Testis (tissue), 3 donors: ENCODE measurements around the gene CYBA. TPM values are rescaled to one million over a fixed set of nuclear protein-coding genes. Genes with fewer than 3 reads are reported as not detected.

Source experiments
- DNase-seq: peaks from one replicate; pipeline ENCODE4 v3.0.0-alpha.2; 2019
- H3K27ac ChIP-seq, 2 donors: fragments of 200-600 bp; sonication (generic); one replicate each; pipeline ENCODE4 v1.5.1; 2019
- H3K27me3 ChIP-seq: fragments of 200-600 bp; sonication (generic); one replicate; pipeline ENCODE4 v1.5.1; 2019
- H3K36me3 ChIP-seq: fragments of 200-600 bp; sonication (generic); one replicate; pipeline ENCODE4 v1.5.1; 2017; ENCODE audit warnings: low read depth; ENCODE audit errors: missing control alignments
- H3K4me1 ChIP-seq: fragments of 200-600 bp; sonication (generic); one replicate; pipeline ENCODE4 v1.5.1; 2019
- H3K4me3 ChIP-seq, 2 donors: fragments of 200-600 bp; sonication (generic); one replicate each; pipeline ENCODE4 v1.5.1; 2017 to 2019
- H3K9me3 ChIP-seq: fragments of 200-600 bp; sonication (generic); one replicate; pipeline ENCODE4 v1.5.1; 2017
- CTCF ChIP-seq, 3 experiments: fragments of 450-650 bp in 2 of 3; fragments of 200-600 bp in 1 of 3; sonication (generic) in 1 of 3; IDR thresholded peaks; one replicate each; pipeline ENCODE4 v1.5.1; 2016 to 2019; ENCODE audit warnings: antibody characterized with exemption in 3 of 3, mild to moderate bottlenecking in 2 of 3, moderate library complexity in 1 of 3
- POLR2A ChIP-seq: fragments of 450-650 bp; IDR thresholded peaks from one replicate; pipeline ENCODE4 v1.6.1; 2017; ENCODE audit warnings: antibody characterized with exemption, mild to moderate bottlenecking, moderate library complexity
- WGBS, 2 donors: methylation state at CpG; one replicate each; pipeline ENCODE4 v1.1.5; 2018; 5-methylcytosine and 5-hydroxymethylcytosine counted together
- intact Hi-C: fragments of 100-400 bp; cut with DNase I; formaldehyde crosslinking; loops from one replicate; pipeline ENCODE4 v1.15.1; 2023; ENCODE audit warnings: low total_unique reads
- polyA plus RNA-seq: library from polyadenylated mRNA; stranded (reverse); fragments of 350-450 nt; fragmentation: Illumina TruSeq; extraction: RNeasy Lipid Tissue Mini Kit (QIAGEN cat#74804); gene quantifications from one replicate; pipeline ENCODE4 v1.2.3, GENCODE V29; 2014; ENCODE audit warnings: low read depth, low replicate concordance; ENCODE audit not compliant: insufficient read depth
- total RNA-seq, 2 donors: library from RNA; depleted of rRNA; stranded (reverse); fragments of >200 nt; gene quantifications; one replicate each; pipeline ENCODE4 v1.2.3, GENCODE V29; 2016

The CYBA gene
- total and polyA plus RNA-seq, 3 donors from 2014 or later: 11.7 to 40.0 (median 34.9) TPM

GRCh38 chr16:88697831-88698615 lies 47.2 kb upstream of the CYBA start:
- H3K9me3 ChIP-seq: no peaks in the 10 kb centered on the region
- DNase-seq: no peak
- H3K36me3 ChIP-seq: no peaks in the 10 kb centered on the region
- no peak for TF ChIP-seq CTCF (IDR thresholded peaks at IDR 0.05)
- no peak for TF ChIP-seq POLR2A
- no peak overlapping the region for H3K27ac ChIP-seq
- WGBS, 2 donors: 88 to 89% methylated on average over 35 to 37 of the region's 37 CpGs
- no peak overlapping the region for H3K4me3 ChIP-seq
- H3K4me1 ChIP-seq: peaks cover 3% of the 10 kb centered on the region
- no peaks in the 10 kb centered on the region for H3K27me3 ChIP-seq
- intact Hi-C loops: no loop called here

- TF ChIP-seq POLR2A (no peak), CTCF (IDR thresholded peaks at IDR 0.05) (no peak)
- H3K4me1 ChIP-seq: peaks cover 3% of the 10 kb centered on the region
- H3K27me3 ChIP-seq: no peaks in the 10 kb centered on the region
- no peak for DNase-seq
- intact Hi-C loops: no loop called here
- H3K4me3 ChIP-seq: no peak overlapping the region
- 85 to 89% methylated on average over 18 to 47 of the region's 47 CpGs for WGBS, 2 donors
- H3K27ac ChIP-seq: no peak overlapping the region
- H3K36me3 ChIP-seq: no peaks in the 10 kb centered on the region
- no peaks in the 10 kb centered on the region for H3K9me3 ChIP-seq
These were observed 46.4 kb upstream of the CYBA start for GRCh38 chr16:88697116-88697830.

GRCh38 chr16:88696441-88696840 lies 45.6 kb upstream of the CYBA start:
- DNase-seq: no peak
- H3K36me3 ChIP-seq: no peaks in the 10 kb centered on the region
- H3K27me3 ChIP-seq: no peaks in the 10 kb centered on the region
- H3K4me3 ChIP-seq: no peak overlapping the region
- peaks cover 3% of the 10 kb centered on the region for H3K4me1 ChIP-seq
- intact Hi-C loops: no loop called here
- 86 to 88% methylated on average over 14 of the region's 14 CpGs for WGBS, 2 donors
- TF ChIP-seq POLR2A (no peak), CTCF (IDR thresholded peaks at IDR 0.05) (no peak)
- H3K9me3 ChIP-seq: no peaks in the 10 kb centered on the region
- no peak overlapping the region for H3K27ac ChIP-seq

GRCh38 chr16:88695753-88696152 lies 44.9 kb upstream of the CYBA start:
- TF ChIP-seq CTCF (IDR thresholded peaks at IDR 0.05) (no peak), POLR2A (no peak)
- no peaks in the 10 kb centered on the region for H3K36me3 ChIP-seq
- intact Hi-C loops: no loop called here

More at GRCh38 chr16:88695753-88696152, 44.9 kb upstream of the CYBA start:
- Histone ChIP-seq H3K27ac (no peak overlapping the region), H3K27me3 (no peaks in the 10 kb centered on the region), H3K9me3 (no peaks in the 10 kb centered on the region), H3K4me3 (no peak overlapping the region), H3K4me1 (no peaks in the 10 kb centered on the region)
- WGBS, 2 donors: 81 to 85% methylated on average over 5 to 7 of the region's 7 CpGs
- no peak for DNase-seq
